Kidney (tissue), 14 donors: ENCODE data around the gene AXDND1. TPM values are rescaled to one million over a fixed set of nuclear protein-coding genes. Genes with fewer than 3 reads are reported as not detected.

ENCODE experiments used
- DNase-seq, 5 donors: peaks; one replicate each; pipeline ENCODE4 v3.0.0-alpha.2; 2013 to 2020
- FAIRE-seq: peaks from 2 replicates; lab custom pipeline; 2012; peaks lifted over from hg19 to GRCh38; lab: Jason Lieb, UNC
- H3K27ac ChIP-seq, 2 donors: one replicate each; pipeline ENCODE4 v1.7.0; 2013; ENCODE audit warnings: low read depth in 2 of 2, low read length in 2 of 2, inconsistent platforms in 1 of 2
- H3K27me3 ChIP-seq: one replicate; pipeline ENCODE4 v1.7.1; 2013; ENCODE audit warnings: low read length, inconsistent platforms; ENCODE audit not compliant: control insufficient read depth, insufficient read depth
- H3K36me3 ChIP-seq, 3 donors: one replicate each; pipeline versions ENCODE4 v1.7.0 to v1.7.1; 2013; ENCODE audit warnings: low read length in 3 of 3, control low read depth in 1 of 3, inconsistent platforms in 1 of 3; ENCODE audit not compliant: insufficient read depth in 3 of 3, control insufficient read depth in 2 of 3
- H3K4me1 ChIP-seq, 3 donors: one replicate each; pipeline versions ENCODE4 v1.7.0 to v1.7.1; 2013; ENCODE audit warnings: low read length in 3 of 3, inconsistent platforms in 1 of 3, low read depth in 1 of 3; ENCODE audit not compliant: control insufficient read depth in 2 of 3, insufficient read depth in 2 of 3
- H3K4me3 ChIP-seq, 3 donors: one replicate each; pipeline versions ENCODE4 v1.7.0 to v1.8.1; 2013; ENCODE audit warnings: low read length in 3 of 3, control low read depth in 1 of 3, inconsistent platforms in 1 of 3
- H3K9ac ChIP-seq, 3 donors: one replicate each; pipeline versions ENCODE4 v1.7.0 to v1.7.1; 2013; ENCODE audit warnings: low read length in 3 of 3, control low read depth in 1 of 3, inconsistent platforms in 1 of 3
- H3K9me3 ChIP-seq, 3 donors: one replicate each; pipeline versions ENCODE4 v1.7.0 to v1.7.1; 2013; ENCODE audit warnings: low read length in 3 of 3, control low read depth in 1 of 3, inconsistent platforms in 1 of 3; ENCODE audit not compliant: control insufficient read depth in 2 of 3, insufficient read depth in 1 of 3
- intact Hi-C: fragments of 100-400 bp; cut with DNase I; formaldehyde crosslinking; loops from one replicate; pipeline ENCODE4 v1.11.1; 2022
- polyA plus RNA-seq: library from polyadenylated mRNA; stranded (reverse); fragments of 350-450 nt; fragmentation: Illumina TruSeq; extraction: RNeasy Lipid Tissue Mini Kit (QIAGEN cat#74804); gene quantifications from one replicate; pipeline ENCODE4 v1.2.3, GENCODE V29; 2014; ENCODE audit warnings: low read depth, low replicate concordance; ENCODE audit not compliant: insufficient read depth
- total RNA-seq: library from RNA; stranded (reverse); fragmentation: NEBNext Ultra II Directional; extraction: Animal tissue kit (Norgen Biotek cat#: 25700); gene quantifications from one replicate; pipeline ENCODE4 v1.2.1, GENCODE V29; 2021
- TF ChIP-seq, protein P1 (sequence below): IDR thresholded peaks from 3 replicates; pipeline ENCODE4 v1.5.1; 2012; ENCODE audit warnings: mild to moderate bottlenecking, moderate library complexity, borderline replicate concordance; ENCODE audit not compliant: insufficient read depth; ENCODE audit errors: extremely low read depth
- donor health status: control.
- donor health status: control.
- donor health status: control.
- donor health status: control.
- donor health status: control.
- donor health status: DM: yes; HTN: yes; CAD: no.
- donor health status: Normal renal cell carcinoma (clear cell type).

The AXDND1 gene
- total and polyA plus RNA-seq, 2 donors from 2014 or later, result 0.57 TPM; not detected in 1

GRCh38 chr1:179321533-179322216, 44.1 kb upstream of the AXDND1 start:
- Histone ChIP-seq H3K36me3 (no peaks in the 10 kb centered on the region), H3K9me3 (no peaks in the 10 kb centered on the region), H3K27me3 (no peaks in the 10 kb centered on the region), H3K9ac (no peak overlapping the region), H3K4me1 (no peaks in the 10 kb centered on the region), H3K4me3 (no peak overlapping the region), H3K27ac (no peak overlapping the region)
- DNase-seq, result no peak
- intact Hi-C loops, result no loop called here
- TF ChIP-seq, protein P1, sequence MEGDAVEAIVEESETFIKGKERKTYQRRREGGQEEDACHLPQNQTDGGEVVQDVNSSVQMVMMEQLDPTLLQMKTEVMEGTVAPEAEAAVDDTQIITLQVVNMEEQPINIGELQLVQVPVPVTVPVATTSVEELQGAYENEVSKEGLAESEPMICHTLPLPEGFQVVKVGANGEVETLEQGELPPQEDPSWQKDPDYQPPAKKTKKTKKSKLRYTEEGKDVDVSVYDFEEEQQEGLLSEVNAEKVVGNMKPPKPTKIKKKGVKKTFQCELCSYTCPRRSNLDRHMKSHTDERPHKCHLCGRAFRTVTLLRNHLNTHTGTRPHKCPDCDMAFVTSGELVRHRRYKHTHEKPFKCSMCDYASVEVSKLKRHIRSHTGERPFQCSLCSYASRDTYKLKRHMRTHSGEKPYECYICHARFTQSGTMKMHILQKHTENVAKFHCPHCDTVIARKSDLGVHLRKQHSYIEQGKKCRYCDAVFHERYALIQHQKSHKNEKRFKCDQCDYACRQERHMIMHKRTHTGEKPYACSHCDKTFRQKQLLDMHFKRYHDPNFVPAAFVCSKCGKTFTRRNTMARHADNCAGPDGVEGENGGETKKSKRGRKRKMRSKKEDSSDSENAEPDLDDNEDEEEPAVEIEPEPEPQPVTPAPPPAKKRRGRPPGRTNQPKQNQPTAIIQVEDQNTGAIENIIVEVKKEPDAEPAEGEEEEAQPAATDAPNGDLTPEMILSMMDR, result no peak
- no peak for FAIRE-seq

GRCh38 chr1:179322557-179322956, 43.2 kb upstream of the AXDND1 start:
- no peak overlapping the region for H3K27ac ChIP-seq
- no peak overlapping the region for H3K4me3 ChIP-seq
- no peaks in the 10 kb centered on the region for H3K27me3 ChIP-seq
- no peak overlapping the region for H3K9ac ChIP-seq
- FAIRE-seq (no peak), DNase-seq (no peak)
- intact Hi-C loops, result no loop called here
- TF ChIP-seq, protein P1, result no peak
- no peaks in the 10 kb centered on the region for H3K9me3 ChIP-seq
- no peaks in the 10 kb centered on the region for H3K4me1 ChIP-seq
- H3K36me3 ChIP-seq, result no peaks in the 10 kb centered on the region

GRCh38 chr1:179323436-179323835, 42.3 kb upstream of the AXDND1 start:
- FAIRE-seq, result no peak
- TF ChIP-seq, protein P1, result no peak

More at GRCh38 chr1:179323436-179323835, 42.3 kb upstream of the AXDND1 start:
- no peaks in the 10 kb centered on the region for H3K27me3 ChIP-seq
- no peaks in the 10 kb centered on the region for H3K4me1 ChIP-seq
- H3K4me3 ChIP-seq, result no peak overlapping the region
- no peaks in the 10 kb centered on the region for H3K36me3 ChIP-seq
- H3K9ac ChIP-seq, result no peak overlapping the region
- no peak for DNase-seq
- intact Hi-C loops, result no loop called here
- no peak overlapping the region for H3K27ac ChIP-seq
- H3K9me3 ChIP-seq, result no peaks in the 10 kb centered on the region
